H1 (cell line): Measurements from ENCODE around the gene GRIA4. TPM values are rescaled to one million over a fixed set of nuclear protein-coding genes. Genes with fewer than 3 reads are reported as not detected.

Experiments used
- CTCF ChIA-PET: fragments of 300-600 bp; sonication (Branson Sonifier 250); formaldehyde crosslinking; loops from one replicate; lab custom pipeline; 2021; ENCODE audit not compliant: partially characterized antibody; lab: Charles Lee
- POLR2A ChIA-PET: fragments of 300-600 bp; sonication (Branson Sonifier 250); formaldehyde crosslinking; loops from one replicate; lab custom pipeline; 2021; ENCODE audit warnings: inconsistent platforms; ENCODE audit not compliant: partially characterized antibody; lab: Charles Lee
- DNase-seq, 2 experiments: peaks; one replicate each; pipeline versions ENCODE4 v3.0.0 to v3.0.0-alpha.2; 2010 to 2022; ENCODE audit warnings: low spot score in 2 of 2, low read depth in 1 of 2, mixed read lengths in 1 of 2
- FAIRE-seq: peaks from 2 replicates; lab custom pipeline; 2011; peaks lifted over from hg19 to GRCh38; lab: Jason Lieb, UNC
- H2AFZ ChIP-seq: 2 replicates; pipeline ENCODE4 v1.8.1; 2012; ENCODE audit warnings: low read length, inconsistent platforms
- H2AK5ac ChIP-seq: 2 replicates; pipeline ENCODE4 v1.6.1; 2013; ENCODE audit warnings: low read depth, low read length
- H2BK120ac ChIP-seq: replicated peaks from 2 replicates; pipeline ENCODE3; 2013; ENCODE audit warnings: low read depth, low read length, inconsistent platforms
- H2BK12ac ChIP-seq: 2 replicates; pipeline ENCODE4 v1.6.1; 2013; ENCODE audit warnings: low read depth, low read length
- H2BK15ac ChIP-seq: 2 replicates; pipeline ENCODE4 v1.6.1; 2013; ENCODE audit warnings: low read length
- H2BK20ac ChIP-seq: 2 replicates; pipeline ENCODE4 v1.6.1; 2013; ENCODE audit warnings: low read length
- H2BK5ac ChIP-seq: 2 replicates; pipeline ENCODE4 v1.6.1; 2013; ENCODE audit warnings: low read depth, low read length
- H3K14ac ChIP-seq: 2 replicates; pipeline ENCODE4 v1.6.1; 2013; ENCODE audit warnings: inconsistent platforms; ENCODE audit not compliant: insufficient read length
- H3K18ac ChIP-seq: 2 replicates; pipeline ENCODE4 v1.6.1; 2013; ENCODE audit warnings: low read length; ENCODE audit errors: extremely low read depth
- H3K23ac ChIP-seq: 2 replicates; pipeline ENCODE4 v1.6.1; 2013; ENCODE audit warnings: inconsistent platforms; ENCODE audit not compliant: insufficient read length
- H3K23me2 ChIP-seq: 2 replicates; pipeline ENCODE4 v1.6.1; 2013; ENCODE audit warnings: low read depth, low read length
- H3K27ac ChIP-seq: 2 replicates; pipeline ENCODE4 v1.6.1; 2011; ENCODE audit warnings: low read depth, low read length, inconsistent platforms
- H3K27me3 ChIP-seq, 4 experiments: replicated peaks in 1 of 4; 1 replicate in 1 of 4; 2 replicates in 3 of 4; pipeline versions ENCODE4 v1.6.1 to v1.8.1; 2011 to 2013; ENCODE audit warnings: low read length in 3 of 4, mild to moderate bottlenecking in 3 of 4, inconsistent platforms in 2 of 4, mixed read lengths in 2 of 4, moderate library complexity in 1 of 4; ENCODE audit not compliant: control insufficient read depth in 3 of 4, insufficient read depth in 3 of 4; ENCODE audit errors: extremely low read depth in 1 of 4
- H3K36me3 ChIP-seq, 4 experiments: 2 replicates each; pipeline versions ENCODE4 v1.6.1 to v1.8.1; 2011 to 2013; ENCODE audit warnings: mild to moderate bottlenecking in 4 of 4, low read length in 3 of 4, moderate library complexity in 2 of 4, control low read depth in 1 of 4, inconsistent platforms in 1 of 4; ENCODE audit not compliant: insufficient read depth in 4 of 4, control insufficient read depth in 2 of 4
- H3K4ac ChIP-seq: replicated peaks from 2 replicates; pipeline ENCODE3; 2013; ENCODE audit warnings: low read length, low read depth, mixed read lengths, inconsistent platforms; ENCODE audit not compliant: insufficient read length
- H3K4me1 ChIP-seq, 4 experiments: replicated peaks in 1 of 4; 1 replicate in 1 of 4; 2 replicates in 3 of 4; pipeline versions ENCODE4 v1.6.1 to v1.8.1; 2011 to 2013; ENCODE audit warnings: low read length in 3 of 4, inconsistent platforms in 2 of 4, mixed read lengths in 1 of 4; ENCODE audit not compliant: insufficient read depth in 4 of 4, control insufficient read depth in 3 of 4
- H3K4me2 ChIP-seq, 2 experiments: 2 replicates each; pipeline versions ENCODE4 v1.6.1 to v1.8.1; 2011 to 2013; ENCODE audit warnings: low read depth in 2 of 2, low read length in 2 of 2, control low read depth in 1 of 2, inconsistent platforms in 1 of 2, mild to moderate bottlenecking in 1 of 2; ENCODE audit not compliant: insufficient read depth in 1 of 2
- H3K4me3 ChIP-seq, 4 experiments: fragments of 200-600, 300-600 bp in 1 of 4; sonication (generic), shearing (Covaris generic), sonication (Bioruptor Twin) in 1 of 4; 2 replicates each; pipeline versions ENCODE4 v1.5.1 to v1.8.1; 2011 to 2016; ENCODE audit warnings: low read length in 4 of 4, low read depth in 3 of 4, control low read depth in 2 of 4, inconsistent platforms in 2 of 4, mild to moderate bottlenecking in 2 of 4, mixed read lengths in 1 of 4, moderate library complexity in 1 of 4; ENCODE audit not compliant: insufficient read depth in 2 of 4; ENCODE audit errors: extremely low read depth in 1 of 4
- H3K56ac ChIP-seq: replicated peaks from 2 replicates; pipeline ENCODE3; 2013; ENCODE audit warnings: low read depth, mild to moderate bottlenecking, mixed read lengths, low read length, inconsistent platforms; ENCODE audit not compliant: insufficient read length
- H3K79me1 ChIP-seq: 2 replicates; pipeline ENCODE4 v1.6.1; 2013; ENCODE audit warnings: low read depth, low read length, control low read depth
- H3K79me2 ChIP-seq, 2 experiments: 2 replicates each; pipeline versions ENCODE4 v1.6.1 to v1.8.1; 2012 to 2013; ENCODE audit warnings: low read length in 2 of 2, mild to moderate bottlenecking in 2 of 2, inconsistent platforms in 1 of 2; ENCODE audit not compliant: insufficient read depth in 2 of 2, control insufficient read depth in 1 of 2
- H3K9ac ChIP-seq, 4 experiments: replicated peaks in 1 of 4; 1 replicate in 1 of 4; 2 replicates in 3 of 4; pipeline versions ENCODE4 v1.6.1 to v1.8.1; 2011 to 2013; ENCODE audit warnings: low read depth in 3 of 4, low read length in 3 of 4, control low read depth in 2 of 4, mild to moderate bottlenecking in 2 of 4, moderate library complexity in 2 of 4, inconsistent platforms in 1 of 4; ENCODE audit errors: extremely low read depth in 1 of 4
- H3K9me3 ChIP-seq, 2 experiments: 2 replicates each; pipeline versions ENCODE4 v1.6.1 to v1.8.1; 2012 to 2013; ENCODE audit warnings: mild to moderate bottlenecking in 2 of 2, moderate library complexity in 2 of 2, control low read depth in 1 of 2, inconsistent platforms in 1 of 2, low read depth in 1 of 2, low read length in 1 of 2, mixed read lengths in 1 of 2; ENCODE audit not compliant: insufficient read depth in 2 of 2
- H4K20me1 ChIP-seq, 2 experiments: replicated peaks in 1 of 2; 2 replicates each; pipeline versions ENCODE3 to v1.8.1; 2011 to 2013; ENCODE audit warnings: inconsistent platforms in 2 of 2, low read length in 2 of 2, mild to moderate bottlenecking in 1 of 2; ENCODE audit not compliant: insufficient read depth in 2 of 2, control insufficient read depth in 1 of 2
- H4K5ac ChIP-seq: 2 replicates; pipeline ENCODE4 v1.6.1; 2013; ENCODE audit warnings: low read length, low read depth, mixed read lengths, inconsistent platforms; ENCODE audit not compliant: insufficient read length
- H4K8ac ChIP-seq: 2 replicates; pipeline ENCODE4 v1.8.0; 2013; ENCODE audit warnings: mild to moderate bottlenecking, moderate library complexity, low read length, inconsistent platforms; ENCODE audit not compliant: insufficient read depth; ENCODE audit errors: extremely low read depth
- H4K91ac ChIP-seq: replicated peaks from 2 replicates; pipeline ENCODE3; 2013; ENCODE audit warnings: low read length, mixed read lengths, inconsistent platforms; ENCODE audit not compliant: insufficient read length
- ASH2L ChIP-seq: fragments of 200-600, 300-600 bp; sonication (generic); IDR thresholded peaks from one replicate; pipeline ENCODE4 v1.7.1; 2017; ENCODE audit warnings: low read length
- BRCA1 ChIP-seq: IDR thresholded peaks from 2 replicates; pipeline ENCODE4 v1.6.1; 2012; ENCODE audit warnings: low read depth, low read length, improper control_type of control experiment
- CREB1 ChIP-seq: IDR thresholded peaks from 2 replicates; pipeline ENCODE4 v1.6.1; 2012; ENCODE audit warnings: inconsistent platforms
- MAFK ChIP-seq: IDR thresholded peaks from 2 replicates; pipeline ENCODE4 v1.6.1; 2012; ENCODE audit warnings: low read depth, mild to moderate bottlenecking, improper control_type of control experiment, low read length
- RFX5 ChIP-seq: IDR thresholded peaks from 2 replicates; pipeline ENCODE4 v1.6.1; 2011; ENCODE audit warnings: low read depth, low read length, improper control_type of control experiment, borderline replicate concordance
- SAP30 ChIP-seq: fragments of 300-600 bp; sonication (generic); IDR thresholded peaks from 2 replicates; pipeline ENCODE4 v1.7.1; 2012; ENCODE audit warnings: low read length, moderate library complexity, mild to moderate bottlenecking, inconsistent platforms; ENCODE audit not compliant: insufficient read depth, insufficient replicate concordance
- SIN3A ChIP-seq, 2 experiments: IDR thresholded peaks in 1 of 2; conservative IDR thresholded peaks in 1 of 2; 2 replicates each; pipeline ENCODE4 v1.6.1; 2011 to 2012; ENCODE audit warnings: low read length in 2 of 2, improper control_type of control experiment in 1 of 2, low read depth in 1 of 2, mild to moderate bottlenecking in 1 of 2
- SP2 ChIP-seq: IDR thresholded peaks from 2 replicates; pipeline ENCODE4 v1.6.1; 2012; ENCODE audit warnings: mild to moderate bottlenecking, low read length, inconsistent platforms
- TAF1 ChIP-seq: IDR thresholded peaks from 2 replicates; pipeline ENCODE4 v1.6.1; 2011; ENCODE audit warnings: mild to moderate bottlenecking, low read depth, low read length
- TAF7 ChIP-seq: optimal IDR thresholded peaks from 2 replicates; pipeline ENCODE3; 2011; ENCODE audit warnings: low read depth, mild to moderate bottlenecking, inconsistent platforms, low read length, moderate library complexity, borderline replicate concordance
- TCF12 ChIP-seq: IDR thresholded peaks from 2 replicates; pipeline ENCODE4 v1.6.1; 2011; ENCODE audit warnings: low read depth, mild to moderate bottlenecking, low read length
- whole genome bisulfite sequencing, 2 experiments: shearing (Covaris generic) in 1 of 2; methylation state at CpG; one replicate each; pipeline versions ENCODE4 v1.1.6 to v1.1.7; 2013 to 2015; ENCODE audit warnings: low lambda C conversion rate in 2 of 2, mixed read lengths in 2 of 2, inconsistent platforms in 1 of 2, low coverage in 1 of 2, missing lambda C conversion rate in 1 of 2; ENCODE audit not compliant: insufficient replicate concordance in 2 of 2, insufficient coverage in 1 of 2, insufficient read length in 1 of 2; ENCODE audit errors: extremely low coverage in 1 of 2, missing lambda C conversion rate in 1 of 2; 5-methylcytosine and 5-hydroxymethylcytosine counted together
- polyA plus RNA-seq, 7 experiments: library from polyadenylated mRNA; depleted of rRNA in 3 of 7; stranded (reverse) in 5 of 7; unstranded in 2 of 7; fragments of >200 nt in 5 of 7; fragments of 200-250 nt in 2 of 7; gene quantifications; 1 replicate in 5 of 7; 2 replicates in 1 of 7; 4 replicates in 1 of 7; pipeline versions ENCODE4 v1.2.1 to v1.2.3, GENCODE V29; 2011 to 2013; ENCODE audit warnings: missing spikeins in 2 of 7, mixed read lengths in 2 of 7
- total RNA-seq: library from RNA; stranded (reverse); fragmentation: NEBNext Ultra II Directional; extraction: Animal tissue kit (Norgen Biotek cat#: 25700); gene quantifications from 2 replicates; pipeline ENCODE4 v1.2.1, GENCODE V29; 2021
- TF ChIP-seq, protein P1 (sequence below): IDR thresholded peaks from 2 replicates; pipeline ENCODE4 v1.6.1; 2011; ENCODE audit warnings: low read depth, mild to moderate bottlenecking, low read length; ENCODE audit not compliant: insufficient read depth
- TF ChIP-seq, protein P2 (sequence below): IDR thresholded peaks from 2 replicates; pipeline ENCODE4 v1.6.1; 2011; ENCODE audit warnings: low read length, improper control_type of control experiment

The GRIA4 gene
- total and polyA plus RNA-seq, 2 of the 8 experiments (the other 6 are each of a cell fraction or from before 2014, with no cell fraction given) = 12.5 to 21.8 TPM

DNA sequence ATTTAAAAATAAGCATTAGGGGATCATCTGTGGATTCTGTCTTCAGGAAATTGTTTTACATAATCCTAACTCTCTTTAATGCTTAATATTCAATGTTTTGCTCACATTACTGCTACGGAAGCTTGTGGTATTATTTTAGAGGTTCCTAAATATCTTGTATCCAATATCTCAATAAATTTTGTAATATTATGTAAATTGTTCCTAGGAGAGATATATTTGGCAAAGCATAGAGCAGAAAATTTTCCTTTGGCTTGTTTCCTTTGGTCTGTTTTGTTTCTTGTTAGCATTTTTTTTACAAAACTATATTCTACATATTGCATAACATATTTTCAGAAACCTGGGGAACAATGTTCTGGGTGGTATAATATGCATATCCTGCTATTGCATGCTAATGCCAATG, 144.8 kb downstream of the GRIA4 start:
- no peaks in the 10 kb centered on the region for H3K23me2 ChIP-seq
- H2BK15ac ChIP-seq = no peak overlapping the region
- H3K4ac ChIP-seq = no peak overlapping the region
- no peak for DNase-seq
- H3K79me2 ChIP-seq = no peaks in the 10 kb centered on the region
- no peak overlapping the region for H2AFZ ChIP-seq
- no peak overlapping the region for H2BK5ac ChIP-seq
- H2BK20ac ChIP-seq = no peak overlapping the region
- 97% methylated on average over 1 of the region's 1 CpG; no CpG with 5 or more reads in 1 of the 2 experiments for WGBS, 2 experiments
- no peak overlapping the region for H3K27ac ChIP-seq
- no peak overlapping the region for H3K56ac ChIP-seq
- no peak overlapping the region for H4K8ac ChIP-seq
- H3K4me2 ChIP-seq = no peak overlapping the region
- FAIRE-seq = no peak
- H4K5ac ChIP-seq = no peak overlapping the region
- no peaks in the 10 kb centered on the region for H4K20me1 ChIP-seq
- H3K14ac ChIP-seq = no peak overlapping the region
- H3K27me3 ChIP-seq = no peaks in the 10 kb centered on the region
- no peak overlapping the region for H2BK120ac ChIP-seq
- no peak overlapping the region for H3K9ac ChIP-seq
- no peak overlapping the region for H4K91ac ChIP-seq
- H3K18ac ChIP-seq = no peak overlapping the region
- H3K23ac ChIP-seq = no peak overlapping the region
- no peak overlapping the region for H2BK12ac ChIP-seq
- ChIA-PET CTCF (no interaction called here), POLR2A (no interaction called here)
- no peaks in the 10 kb centered on the region for H3K36me3 ChIP-seq
- H3K4me3 ChIP-seq = no peak overlapping the region
- no peaks in the 10 kb centered on the region for H3K9me3 ChIP-seq
- peaks cover 0 to 6% (median 1%) of the 10 kb centered on the region in 4 experiments; a peak in 3 of 7 replicates for H3K4me1 ChIP-seq
- H2AK5ac ChIP-seq = no peak overlapping the region
- no peaks in the 10 kb centered on the region for H3K79me1 ChIP-seq
- no peak for TF ChIP-seq TAF7
- no peak for TF ChIP-seq ASH2L
- TF ChIP-seq, protein P1, sequence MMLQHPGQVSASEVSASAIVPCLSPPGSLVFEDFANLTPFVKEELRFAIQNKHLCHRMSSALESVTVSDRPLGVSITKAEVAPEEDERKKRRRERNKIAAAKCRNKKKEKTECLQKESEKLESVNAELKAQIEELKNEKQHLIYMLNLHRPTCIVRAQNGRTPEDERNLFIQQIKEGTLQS = no peak
- TF ChIP-seq RFX5 = no peak
- TF ChIP-seq, protein P2, sequence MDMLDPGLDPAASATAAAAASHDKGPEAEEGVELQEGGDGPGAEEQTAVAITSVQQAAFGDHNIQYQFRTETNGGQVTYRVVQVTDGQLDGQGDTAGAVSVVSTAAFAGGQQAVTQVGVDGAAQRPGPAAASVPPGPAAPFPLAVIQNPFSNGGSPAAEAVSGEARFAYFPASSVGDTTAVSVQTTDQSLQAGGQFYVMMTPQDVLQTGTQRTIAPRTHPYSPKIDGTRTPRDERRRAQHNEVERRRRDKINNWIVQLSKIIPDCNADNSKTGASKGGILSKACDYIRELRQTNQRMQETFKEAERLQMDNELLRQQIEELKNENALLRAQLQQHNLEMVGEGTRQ = no peak
- TF ChIP-seq TAF1 = no peak
- TF ChIP-seq SP2 = no peak
- TF ChIP-seq BRCA1 = no peak
- TF ChIP-seq SIN3A (conservative IDR thresholded peaks at IDR 0.05 in 1 of 2, IDR thresholded peaks at IDR 0.05 in 1 of 2; ENCODE audit: low read depth in 1 of 2, low read length in 2 of 2) = no peak
- TF ChIP-seq TCF12 = no peak
- no peak for TF ChIP-seq CREB1
- TF ChIP-seq SAP30 = no peak
- no peak for TF ChIP-seq MAFK
